Sigmoid colon (tissue), 3 donors: Measurements from ENCODE around the gene COL5A1.

Experiments
- POLR2A ChIP-seq, 2 donors: fragments of 450-650 bp; IDR thresholded peaks; one replicate each; pipeline ENCODE4 v1.6.1; 2016; ENCODE audit warnings: antibody characterized with exemption in 2 of 2, mild to moderate bottlenecking in 2 of 2, moderate library complexity in 2 of 2
- TF ChIP-seq, protein P1 (sequence below), 4 experiments: fragments of 450-650 bp in 3 of 4; fragments of 200-600 bp in 1 of 4; IDR thresholded peaks; one replicate each; pipeline ENCODE4 v1.5.1; 2016 to 2019; ENCODE audit warnings: antibody characterized with exemption in 4 of 4, mild to moderate bottlenecking in 3 of 4, moderate library complexity in 2 of 4

DNA sequence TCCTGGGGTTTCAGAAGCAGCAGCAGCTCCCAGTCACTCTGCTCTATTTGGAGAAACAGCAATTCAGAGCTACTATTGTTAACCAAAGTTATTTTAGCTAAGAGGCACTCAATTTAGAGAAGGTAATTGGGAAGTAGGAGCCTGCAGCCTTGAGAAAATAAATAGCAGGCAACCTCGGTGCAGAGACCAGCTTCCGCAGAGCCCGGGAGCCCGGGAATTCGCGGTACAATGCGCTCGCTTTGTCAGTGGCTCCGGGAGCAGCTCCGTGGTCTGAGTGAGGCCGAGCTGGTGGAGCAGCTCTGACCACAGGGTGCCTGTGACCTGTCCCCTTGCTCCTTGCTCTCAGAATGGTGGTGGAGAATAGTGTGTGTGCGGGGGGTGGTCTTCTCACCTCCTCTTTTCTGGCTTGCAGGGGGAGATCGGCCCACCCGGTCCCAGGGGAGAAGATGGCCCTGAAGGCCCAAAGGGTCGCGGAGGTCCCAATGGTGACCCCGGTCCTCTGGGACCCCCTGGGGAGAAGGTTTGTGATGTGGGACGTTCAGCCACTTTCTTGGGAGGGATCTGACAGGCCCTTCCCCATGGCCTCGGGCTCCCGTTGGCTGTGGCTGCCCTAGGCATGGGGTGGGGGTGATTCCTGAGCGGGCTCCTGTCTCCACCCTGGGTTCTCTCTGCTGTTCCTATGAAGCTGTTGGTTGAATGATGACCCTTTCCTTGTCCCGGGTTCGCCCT, 143.1 kb downstream of the COL5A1 start:
- TF ChIP-seq, protein P1, sequence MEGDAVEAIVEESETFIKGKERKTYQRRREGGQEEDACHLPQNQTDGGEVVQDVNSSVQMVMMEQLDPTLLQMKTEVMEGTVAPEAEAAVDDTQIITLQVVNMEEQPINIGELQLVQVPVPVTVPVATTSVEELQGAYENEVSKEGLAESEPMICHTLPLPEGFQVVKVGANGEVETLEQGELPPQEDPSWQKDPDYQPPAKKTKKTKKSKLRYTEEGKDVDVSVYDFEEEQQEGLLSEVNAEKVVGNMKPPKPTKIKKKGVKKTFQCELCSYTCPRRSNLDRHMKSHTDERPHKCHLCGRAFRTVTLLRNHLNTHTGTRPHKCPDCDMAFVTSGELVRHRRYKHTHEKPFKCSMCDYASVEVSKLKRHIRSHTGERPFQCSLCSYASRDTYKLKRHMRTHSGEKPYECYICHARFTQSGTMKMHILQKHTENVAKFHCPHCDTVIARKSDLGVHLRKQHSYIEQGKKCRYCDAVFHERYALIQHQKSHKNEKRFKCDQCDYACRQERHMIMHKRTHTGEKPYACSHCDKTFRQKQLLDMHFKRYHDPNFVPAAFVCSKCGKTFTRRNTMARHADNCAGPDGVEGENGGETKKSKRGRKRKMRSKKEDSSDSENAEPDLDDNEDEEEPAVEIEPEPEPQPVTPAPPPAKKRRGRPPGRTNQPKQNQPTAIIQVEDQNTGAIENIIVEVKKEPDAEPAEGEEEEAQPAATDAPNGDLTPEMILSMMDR (IDR thresholded peaks at IDR 0.05), result no peak
- TF ChIP-seq POLR2A (IDR thresholded peaks at IDR 0.05), result no peak
